GM18868 (cell line): ENCODE data around the gene TTC33.

Experiments
- ATAC-seq: cut with Tn5 transposase; IDR thresholded peaks from one replicate; pipeline ENCODE4 v1.9.1; 2021; ENCODE audit warnings: mild to moderate bottlenecking, moderate library complexity; ENCODE audit not compliant: unreplicated experiment

TTC33 gene

GRCh38 chr5:40618926-40619325 is 136.8 kb downstream of the TTC33 start:
- no peak for ATAC-seq

- peak; percentile 93 for ATAC-seq
These were observed 139.0 kb downstream of the TTC33 start for GRCh38 chr5:40616781-40617180.

- ATAC-seq, result peak; percentile 31
These were observed 140.1 kb downstream of the TTC33 start for GRCh38 chr5:40615586-40616170.

- ATAC-seq, result no peak
These were observed 140.7 kb downstream of the TTC33 start for GRCh38 chr5:40614923-40615585.

- ATAC-seq, result no peak
These were observed 141.3 kb downstream of the TTC33 start for GRCh38 chr5:40614466-40614865.

- no peak for ATAC-seq
These were observed 148.6 kb downstream of the TTC33 start for GRCh38 chr5:40607202-40607601.

GRCh38 chr5:40606077-40606765 is 149.5 kb downstream of the TTC33 start:
- no peak for ATAC-seq

GRCh38 chr5:40605295-40605958 is 150.3 kb downstream of the TTC33 start:
- ATAC-seq, result no peak

- no peak for ATAC-seq
These were observed 152.4 kb downstream of the TTC33 start for GRCh38 chr5:40603378-40603777.

GRCh38 chr5:40601198-40601868 is 154.4 kb downstream of the TTC33 start:
- ATAC-seq, result no peak

- ATAC-seq, result no peak
These were observed 155.4 kb downstream of the TTC33 start for GRCh38 chr5:40600383-40600782.

- ATAC-seq, result no peak
These were observed 156.1 kb downstream of the TTC33 start for GRCh38 chr5:40599676-40600075.

GRCh38 chr5:40594811-40595210 is 160.9 kb downstream of the TTC33 start:
- no peak for ATAC-seq

GRCh38 chr5:40591727-40592396 is 163.9 kb downstream of the TTC33 start:
- ATAC-seq, result peak; percentile 98

- ATAC-seq, result no peak
These were observed 168.4 kb downstream of the TTC33 start for GRCh38 chr5:40587376-40587775.

- ATAC-seq, result no peak
These were observed 170.1 kb downstream of the TTC33 start for GRCh38 chr5:40585537-40586267.

GRCh38 chr5:40584054-40584453 is 171.7 kb downstream of the TTC33 start:
- ATAC-seq, result no peak

GRCh38 chr5:40578501-40579451 is 177.0 kb downstream of the TTC33 start:
- ATAC-seq, result peak; percentile 94

- no peak for ATAC-seq
These were observed 178.0 kb downstream of the TTC33 start for GRCh38 chr5:40577718-40578117.
